HG02852 (cell line): ENCODE data around the gene RGS6.

Source experiments
- ATAC-seq: cut with Tn5 transposase; IDR thresholded peaks from one replicate; pipeline ENCODE4 v1.9.1; 2021; ENCODE audit warnings: mild to moderate bottlenecking, moderate library complexity; ENCODE audit not compliant: unreplicated experiment

The RGS6 gene

DNA sequence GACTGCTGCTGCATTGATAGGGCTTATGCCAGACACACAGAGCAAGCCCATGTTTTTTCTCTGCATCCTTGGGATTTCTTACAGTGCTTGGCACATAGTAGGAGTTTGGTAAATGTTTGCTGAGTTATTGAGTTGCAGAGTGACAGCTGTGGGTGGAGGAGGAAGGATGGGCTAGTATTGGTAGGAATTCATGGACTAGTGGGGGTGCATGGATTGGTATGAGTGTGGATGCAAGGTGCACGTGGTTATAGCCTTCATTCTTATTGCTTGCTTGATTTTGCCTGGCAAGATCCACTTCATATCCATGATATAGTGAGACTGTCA is 11.4 kb downstream of the RGS6 start:
- no peak for ATAC-seq

DNA sequence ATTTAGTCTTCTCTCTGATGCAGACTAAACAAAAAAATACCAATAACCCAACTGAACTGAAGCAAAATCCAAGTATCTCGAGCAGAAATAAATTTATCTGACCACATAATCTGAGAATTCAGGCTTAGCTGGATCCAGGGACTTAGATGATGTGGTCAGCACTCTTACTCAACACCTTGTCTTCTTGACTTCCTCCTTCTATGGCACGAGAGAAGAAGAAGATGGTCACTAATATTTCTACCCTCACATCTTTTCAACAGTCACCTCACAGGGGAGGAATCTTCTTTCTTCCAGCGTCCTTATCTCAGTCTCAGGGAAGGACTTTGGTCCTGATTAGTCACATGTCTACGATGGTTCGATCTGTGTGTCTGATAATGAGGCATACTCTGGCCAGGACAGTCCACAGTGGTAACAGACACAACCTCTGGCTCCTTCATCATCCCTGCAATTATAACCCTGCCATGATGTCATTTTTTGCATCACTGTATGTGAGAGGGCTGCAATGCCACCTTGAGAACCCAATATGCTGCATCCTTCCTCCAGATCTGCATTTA is 15.8 kb downstream of the RGS6 start:
- ATAC-seq: no peak

DNA sequence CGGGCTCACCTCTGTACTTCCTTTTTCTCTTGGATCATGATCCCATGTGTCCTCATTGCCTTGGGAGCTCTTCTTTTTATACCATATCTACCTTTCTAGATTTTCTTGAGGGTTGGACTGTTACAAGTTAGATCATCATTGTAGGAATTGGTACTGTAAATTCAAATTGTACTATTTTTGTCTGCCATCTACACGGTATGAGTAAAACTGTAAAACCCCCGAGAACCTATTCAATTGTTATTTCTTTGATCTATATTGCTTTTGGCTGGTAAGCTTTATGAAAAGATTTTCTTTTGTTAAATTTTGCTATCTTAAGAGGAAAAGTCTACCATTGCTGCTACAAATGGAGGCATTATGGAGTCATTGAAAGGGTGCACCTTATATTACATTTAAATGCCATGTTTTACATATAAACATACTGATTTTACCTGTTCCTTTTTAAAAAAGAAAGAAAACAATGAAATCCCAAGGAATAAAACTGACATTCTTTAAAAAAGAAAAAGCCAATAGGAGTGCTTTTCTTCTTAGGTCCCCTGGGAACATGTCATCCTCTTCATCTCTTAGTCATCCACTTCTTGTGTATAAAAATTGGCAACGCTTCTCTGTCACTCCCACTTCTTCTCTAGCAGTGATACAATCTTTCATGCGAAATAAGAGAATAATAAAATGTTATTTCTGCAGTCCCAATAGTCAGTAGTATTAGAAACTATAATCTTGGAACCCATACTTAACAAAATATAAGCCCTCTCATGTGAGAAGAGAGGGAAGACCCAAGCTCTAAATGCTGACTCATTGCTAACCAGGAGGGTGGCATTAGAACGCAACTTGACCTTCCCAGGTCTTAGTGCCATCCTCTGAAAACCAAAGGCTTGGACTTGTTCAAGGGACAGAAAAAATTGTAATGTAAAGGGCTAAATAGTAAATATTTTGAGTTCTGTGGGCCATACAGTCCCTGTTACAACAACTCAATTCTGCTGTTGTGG is 20.4 kb downstream of the RGS6 start:
- ATAC-seq: no peak

DNA sequence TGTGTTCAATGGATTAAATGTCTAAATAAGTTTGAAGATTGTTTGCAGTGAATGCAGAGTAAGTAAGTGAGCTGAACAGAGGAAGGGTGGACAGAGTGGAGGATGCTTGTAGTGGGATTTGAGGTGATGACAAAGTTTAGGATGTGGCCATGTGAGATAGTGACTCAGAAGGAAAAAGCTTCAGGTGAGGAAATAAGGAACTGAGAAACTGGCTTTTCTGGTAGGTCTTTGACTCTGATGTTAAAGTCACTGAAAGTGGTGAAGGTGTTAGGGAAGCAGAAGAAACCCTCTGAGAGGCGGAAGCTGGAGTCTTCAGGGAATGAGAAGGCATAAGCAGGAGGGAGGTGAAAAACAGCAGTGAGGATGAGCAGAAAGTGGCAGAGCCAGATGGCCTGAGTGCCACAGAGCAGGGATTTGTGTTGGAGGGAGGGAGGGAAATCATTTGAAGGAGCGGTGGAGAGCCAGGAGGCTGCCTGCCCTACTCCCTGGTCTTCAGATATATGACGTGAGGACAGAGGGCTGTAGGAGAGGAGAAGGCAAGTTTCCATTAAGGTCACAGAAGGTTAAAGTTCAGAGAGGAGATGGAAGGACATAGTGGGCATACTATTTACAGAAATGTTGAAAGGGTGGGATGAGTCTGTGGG is 24.8 kb downstream of the RGS6 start:
- ATAC-seq: peak; percentile 77

DNA sequence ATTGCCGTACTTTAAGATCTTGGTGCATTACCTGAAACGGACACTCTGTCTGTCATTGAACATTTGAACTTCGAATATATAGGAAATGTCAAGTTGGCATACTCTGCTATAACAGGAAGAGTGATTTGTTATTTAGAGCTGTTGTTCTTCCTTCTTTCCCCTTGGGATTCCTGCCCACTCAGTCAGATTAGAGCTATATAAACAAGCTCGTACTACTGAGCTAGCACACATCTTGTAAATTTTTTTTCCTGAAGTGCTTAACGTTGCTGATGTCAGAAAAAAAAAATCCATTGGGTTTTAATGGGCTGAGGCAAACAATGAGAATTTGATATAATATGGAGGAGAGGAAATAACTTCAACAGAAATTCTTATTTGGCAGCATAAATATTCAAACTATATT is 26.8 kb downstream of the RGS6 start:
- no peak for ATAC-seq

DNA sequence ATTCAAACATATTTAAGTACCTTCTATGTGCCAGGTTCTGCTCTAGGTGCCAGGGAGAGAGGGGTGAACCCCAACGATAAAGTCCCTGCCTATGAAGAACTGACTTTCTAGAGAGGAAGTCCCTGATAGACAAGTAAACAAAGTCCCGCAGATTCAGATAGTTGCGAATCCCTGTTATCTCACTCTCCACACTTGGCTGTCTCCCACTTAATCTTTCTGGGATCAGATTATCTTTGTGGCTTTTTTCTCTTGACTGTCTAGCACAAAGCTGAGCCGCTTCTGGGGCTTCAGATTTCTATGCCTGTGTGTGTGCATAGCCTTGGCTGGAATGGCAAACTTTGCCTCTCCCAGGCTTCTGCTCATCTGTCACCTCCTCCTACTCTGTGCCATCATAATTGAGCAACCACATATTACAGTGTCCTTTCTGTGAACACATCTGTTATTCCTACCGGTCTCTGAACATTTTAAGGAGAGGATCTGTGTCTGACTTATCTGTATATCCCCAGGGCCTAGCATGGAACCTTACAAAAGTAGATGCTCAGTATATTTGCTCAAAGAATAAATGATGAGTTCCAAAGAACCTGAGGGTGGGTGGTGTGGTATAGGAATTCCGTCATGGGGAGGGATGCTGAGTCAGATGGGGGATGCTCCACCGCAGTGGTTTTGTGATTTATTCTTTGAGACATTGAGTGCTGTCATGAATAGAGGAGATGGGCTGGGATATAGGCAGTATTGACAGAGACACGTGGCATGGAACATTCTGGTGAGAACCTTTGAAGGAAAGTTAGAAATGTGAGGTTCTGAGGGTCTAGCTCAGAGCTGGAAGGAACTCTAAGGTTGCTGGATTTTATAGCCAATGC is 28.5 kb downstream of the RGS6 start:
- no peak for ATAC-seq

DNA sequence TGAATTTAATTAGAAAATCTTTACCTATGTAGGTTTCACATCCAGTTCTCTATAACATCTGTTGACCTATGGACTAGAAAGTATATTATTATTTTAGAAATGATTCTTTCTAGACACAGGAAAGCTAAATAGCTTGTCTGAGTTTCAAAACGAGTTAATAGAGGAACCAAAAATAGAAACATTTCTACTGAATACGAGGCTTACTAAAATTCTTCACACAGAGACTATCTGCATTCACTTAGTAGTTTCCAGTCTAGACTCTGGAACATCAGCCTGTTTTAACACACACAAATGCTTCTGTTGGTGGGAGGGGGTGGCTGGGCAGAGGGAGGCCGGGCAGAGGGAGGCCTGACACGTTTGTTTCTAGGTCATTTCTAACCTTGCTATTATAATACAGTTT is 29.7 kb downstream of the RGS6 start:
- ATAC-seq: no peak

DNA sequence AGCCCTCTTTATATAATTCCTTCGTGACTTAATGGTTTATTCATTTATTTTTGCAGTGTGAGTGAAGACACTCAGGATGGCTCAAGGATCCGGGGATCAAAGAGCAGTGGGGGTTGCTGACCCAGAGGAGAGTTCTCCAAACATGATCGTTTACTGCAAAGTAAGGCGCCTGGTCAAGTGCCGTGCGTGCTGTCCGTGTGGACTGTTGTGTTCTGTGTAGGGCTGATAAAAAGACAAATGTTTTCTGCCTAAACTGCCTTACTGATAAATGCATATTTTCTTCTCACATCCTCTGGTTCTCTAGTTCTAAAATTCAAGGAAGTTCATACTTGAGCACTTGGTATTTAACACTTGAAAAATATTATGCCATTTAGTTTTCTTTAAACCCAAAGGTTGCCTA is 32.5 kb downstream of the RGS6 start:
- ATAC-seq: no peak

DNA sequence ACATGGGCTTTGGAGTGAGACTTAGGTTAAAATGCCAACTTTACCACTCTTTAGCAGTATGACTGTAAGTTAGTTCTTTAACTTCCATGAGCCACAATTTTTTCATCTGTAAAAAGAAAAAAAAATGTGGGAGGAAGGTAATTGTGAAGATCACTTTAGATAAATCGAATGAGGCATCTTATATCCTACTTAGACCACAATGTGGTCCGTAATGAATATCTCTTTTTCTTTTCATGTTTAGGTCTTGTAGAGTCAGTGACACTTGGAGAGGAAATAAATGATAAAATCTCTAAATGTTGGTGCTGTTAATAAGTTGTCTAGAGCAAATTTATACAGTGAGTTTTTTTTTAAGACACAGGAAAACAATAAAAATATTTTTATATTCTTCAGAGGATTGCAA is 34.3 kb downstream of the RGS6 start:
- no peak for ATAC-seq

DNA sequence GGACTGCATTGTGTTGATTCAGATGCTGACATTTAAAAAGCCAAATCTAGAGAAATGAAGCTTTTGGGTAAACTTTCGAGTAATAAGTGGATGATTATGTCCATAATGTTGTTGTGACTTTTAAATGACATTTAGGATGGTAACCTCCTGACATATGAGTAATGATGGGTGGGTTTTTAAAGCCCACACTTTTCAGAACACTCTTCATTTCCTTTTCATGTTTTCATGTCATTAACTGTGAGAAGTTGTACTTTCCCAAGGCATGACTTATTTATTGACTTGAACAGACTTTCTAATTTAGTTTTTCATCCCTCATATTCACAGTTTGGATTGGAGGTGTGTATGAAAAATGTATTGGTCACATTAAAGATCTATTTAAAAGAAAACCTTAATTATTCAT is 35.5 kb downstream of the RGS6 start:
- no peak for ATAC-seq

DNA sequence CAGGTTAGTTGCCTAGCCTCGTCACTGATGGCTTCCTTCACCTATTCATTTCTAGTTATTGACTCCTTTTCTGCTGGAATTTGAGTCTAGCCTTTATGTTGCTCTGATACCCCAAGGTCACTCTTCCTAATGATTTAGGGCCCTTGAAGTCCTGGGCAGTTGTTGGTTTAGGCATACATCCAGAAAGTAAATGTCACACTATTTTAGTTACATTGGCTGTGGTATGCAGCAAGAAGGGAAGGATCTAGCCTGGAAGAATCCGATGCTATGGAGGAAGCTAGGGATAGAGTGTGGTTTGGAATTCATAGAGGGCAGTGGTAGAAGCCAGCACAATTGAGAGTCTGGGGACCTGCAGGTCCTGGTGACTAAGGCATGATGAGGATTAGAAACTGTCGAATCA is 38.0 kb downstream of the RGS6 start:
- ATAC-seq: no peak

DNA sequence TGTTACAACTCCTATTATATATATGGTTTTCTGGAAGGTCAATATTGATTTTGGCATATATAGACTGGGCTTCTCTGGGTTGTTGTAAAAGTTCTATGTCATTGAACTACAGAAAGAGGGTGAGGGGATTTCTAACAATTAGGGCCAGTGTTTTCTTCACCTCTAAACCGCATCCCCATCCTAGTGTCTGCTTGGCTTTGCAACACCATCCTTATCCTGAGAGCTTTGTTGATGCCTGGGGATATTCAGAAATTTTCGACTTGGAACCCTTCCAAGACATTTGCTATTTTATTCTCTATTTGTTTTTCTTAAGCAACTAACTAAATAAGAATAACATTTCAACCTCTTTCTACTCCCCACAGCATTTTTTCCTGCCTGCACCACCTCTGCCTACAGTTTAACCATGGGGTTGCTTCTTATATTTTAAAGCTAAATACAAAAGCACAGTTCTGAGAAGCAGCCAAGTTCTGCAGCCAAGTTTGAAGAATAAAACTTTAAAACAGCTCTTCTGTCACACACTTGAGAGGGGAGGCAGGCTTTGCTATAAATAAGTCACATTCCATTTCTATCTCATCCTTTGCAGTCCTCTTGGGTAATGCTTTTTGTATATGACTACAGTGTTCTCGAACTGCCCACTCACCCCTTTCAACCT is 53.4 kb downstream of the RGS6 start:
- no peak for ATAC-seq

DNA sequence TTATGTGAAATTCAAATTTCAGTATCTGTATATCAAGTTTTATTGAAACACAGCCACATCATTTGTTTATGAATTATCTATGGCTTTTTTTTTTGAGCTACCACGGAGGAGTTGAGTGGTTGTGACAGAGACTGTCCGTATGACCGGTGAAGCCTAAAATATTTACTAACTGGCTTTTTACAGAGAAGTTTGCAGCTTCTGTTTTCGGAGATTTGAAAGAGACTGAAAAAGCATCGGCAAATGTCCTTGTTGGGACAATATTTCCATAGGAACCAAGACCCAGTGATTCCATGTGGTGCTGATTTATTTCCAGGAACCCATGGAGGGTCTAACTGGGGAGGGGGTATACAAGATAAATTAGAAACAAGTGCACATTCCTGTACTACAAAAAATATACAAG is 56.2 kb downstream of the RGS6 start:
- ATAC-seq: no peak

DNA sequence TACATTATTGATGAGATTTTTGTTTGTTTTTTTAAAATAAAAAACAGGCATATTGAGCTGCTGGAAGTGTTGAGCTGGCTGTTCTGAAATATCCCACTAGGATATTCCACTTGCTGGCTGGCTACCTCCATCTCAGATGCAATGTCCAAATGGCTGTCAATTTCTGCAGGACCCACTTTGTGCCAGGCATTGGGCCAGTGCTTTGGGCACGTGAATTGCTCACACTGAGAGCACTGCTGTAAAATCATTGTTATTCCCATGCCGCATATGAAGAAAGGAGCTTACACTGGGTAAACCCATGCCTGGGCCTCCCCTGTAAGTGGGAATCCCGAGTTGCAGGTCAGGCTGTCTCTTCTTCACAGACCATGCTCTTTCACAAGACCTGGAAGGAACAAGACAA is 56.7 kb downstream of the RGS6 start:
- ATAC-seq: no peak

DNA sequence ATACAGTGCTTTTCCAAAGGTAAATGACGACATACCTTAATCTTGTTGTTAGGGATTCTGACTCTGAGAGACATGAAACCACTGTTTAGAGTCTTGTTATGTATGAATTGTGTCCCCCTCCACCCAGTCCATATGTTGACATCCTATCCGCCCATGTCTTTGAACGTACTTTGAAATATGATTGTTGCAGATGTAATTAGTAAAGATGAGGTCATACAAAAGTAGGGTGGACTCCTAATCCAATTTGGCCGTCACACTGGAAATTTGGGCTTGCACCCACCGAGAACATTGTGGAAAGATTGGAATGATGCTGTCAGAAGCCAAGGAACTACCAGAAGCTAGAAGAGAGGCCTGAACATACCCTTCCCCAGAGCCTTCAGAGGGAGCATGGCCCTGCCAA is 62.2 kb downstream of the RGS6 start:
- no peak for ATAC-seq

DNA sequence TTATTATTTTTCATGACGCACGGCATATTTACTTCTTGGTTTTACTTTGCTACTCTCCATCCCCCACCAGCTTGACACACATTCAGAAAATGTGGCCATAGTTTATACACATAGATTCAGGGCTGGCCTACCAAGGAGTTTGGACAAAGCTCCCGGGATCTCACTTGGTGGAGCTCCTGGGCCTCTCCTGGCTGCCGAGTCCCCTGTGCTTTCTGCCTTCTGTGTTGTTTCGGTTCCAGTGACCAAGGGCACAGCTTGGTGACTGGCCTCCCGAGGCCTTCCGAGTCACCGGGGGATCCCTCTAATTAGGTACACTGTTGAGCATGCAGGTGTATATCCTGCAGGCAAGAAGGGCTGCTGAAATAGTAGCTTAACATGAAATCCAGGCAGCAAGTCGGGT is 63.5 kb downstream of the RGS6 start:
- no peak for ATAC-seq

DNA sequence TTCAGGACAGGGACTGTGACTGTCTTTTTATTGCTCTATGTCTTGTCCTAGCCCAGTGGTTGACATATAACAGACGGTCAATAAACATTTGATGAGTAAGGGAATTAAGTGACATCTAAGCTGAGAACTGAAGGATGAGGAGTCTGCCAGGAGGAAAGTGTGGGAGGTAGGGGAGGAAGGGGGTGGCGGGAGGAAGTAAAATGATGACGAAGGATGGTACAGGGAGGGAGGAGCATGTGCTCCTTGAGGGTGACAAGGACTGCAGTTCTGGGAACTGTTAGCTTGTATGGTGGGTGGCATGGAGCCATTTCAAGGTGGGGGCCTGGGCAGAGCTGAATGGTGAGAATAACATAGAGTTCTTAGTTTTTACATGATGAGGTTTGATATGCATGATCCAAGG is 64.4 kb downstream of the RGS6 start:
- ATAC-seq: no peak

DNA sequence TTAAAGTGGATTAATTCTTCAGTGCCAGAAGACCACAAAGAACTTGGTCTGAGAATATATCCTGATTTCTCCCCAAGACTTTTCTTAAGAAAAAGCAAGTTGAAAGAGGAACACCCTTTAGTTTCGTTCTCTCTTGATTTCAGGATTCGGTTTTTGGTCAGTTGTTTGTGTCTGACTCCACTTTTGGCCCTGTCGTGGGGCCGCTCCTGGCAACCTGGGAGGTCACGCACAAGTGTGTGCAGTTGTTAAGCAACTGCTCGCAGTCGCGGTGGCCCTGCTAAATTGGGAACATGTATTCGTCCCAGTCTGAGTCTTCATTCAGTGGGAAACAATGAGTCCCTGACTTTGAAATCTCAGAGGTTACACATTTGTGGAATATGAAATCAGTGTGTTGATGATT is 68.7 kb downstream of the RGS6 start:
- ATAC-seq: no peak

DNA sequence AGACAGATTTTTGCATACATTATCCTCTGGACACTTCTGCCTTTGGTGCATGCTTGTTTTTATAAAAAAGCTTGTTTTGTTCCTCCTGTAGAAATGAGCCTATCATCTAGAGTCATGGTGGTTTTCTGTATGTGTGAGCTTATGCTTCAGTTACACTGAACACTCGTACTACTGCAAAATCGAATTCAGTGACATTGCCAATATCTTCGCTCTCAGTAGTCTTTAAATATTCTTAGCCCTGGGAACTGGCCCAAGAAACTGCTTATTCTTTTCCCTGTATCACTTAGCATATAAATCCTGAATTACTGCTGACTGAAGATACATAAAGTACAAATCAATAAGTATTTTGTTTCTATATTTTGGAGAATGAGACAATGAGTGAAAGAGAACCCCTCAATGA is 70.5 kb downstream of the RGS6 start:
- no peak for ATAC-seq

DNA sequence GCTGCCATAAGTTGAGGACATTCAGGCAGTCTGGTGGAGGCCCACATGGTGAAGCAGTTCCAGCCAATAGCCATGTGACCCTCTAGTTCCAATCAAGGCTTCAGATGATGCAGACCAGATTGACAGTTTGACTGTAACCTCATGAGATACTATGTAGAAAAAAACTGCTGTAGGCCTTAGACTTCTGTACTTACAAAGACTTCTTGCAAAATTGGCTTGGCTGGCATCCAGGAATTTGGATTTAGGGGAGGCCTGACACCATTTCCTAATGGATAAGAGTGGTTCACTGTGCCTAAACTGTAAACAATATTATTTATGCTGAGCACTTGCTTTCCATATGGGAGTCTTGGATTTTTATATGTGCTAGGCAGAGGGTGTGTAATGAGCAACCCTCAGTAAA is 76.4 kb downstream of the RGS6 start:
- ATAC-seq: no peak

DNA sequence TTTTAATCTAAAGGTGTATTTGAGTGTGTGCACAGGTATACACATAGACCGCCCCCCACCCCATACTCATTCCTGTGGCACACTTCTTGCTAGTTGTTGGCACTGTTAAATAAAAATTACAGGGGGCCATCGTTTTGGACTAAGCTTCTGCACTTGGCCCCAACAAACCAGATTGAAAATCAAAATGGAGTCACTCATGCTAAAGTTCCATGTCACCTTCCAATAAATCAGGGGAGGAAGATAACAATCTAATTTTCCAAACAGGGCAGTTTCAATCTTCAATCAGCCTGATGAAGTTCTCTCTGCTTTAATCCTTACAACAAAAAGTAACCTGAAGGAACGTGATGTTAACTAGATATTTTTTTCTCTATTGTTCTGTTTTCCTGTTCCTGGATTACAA is 78.2 kb downstream of the RGS6 start:
- ATAC-seq: no peak
